Kidney tubule cell (primary cell): ENCODE measurements around the gene GDPD1.
"Not testable (repeated sequence)": the region's sequence is repeated elsewhere in the genome, so short reads cannot be mapped to it uniquely, and the experiment has no call there.

Experiments used
- DNase-seq: peaks from one replicate; pipeline ENCODE4 v3.0.0-alpha.2; 2018; ENCODE audit warnings: low spot score

GDPD1 gene

GRCh38 chr17:59220328-59221158, at the start of gene GDPD1:
Gene GDPD1 (plus strand): TSS chr17:59220511. CDS start chr17:59220610, 99 bp downstream.
- DNase-seq, result peak; percentile 96

- no peak for DNase-seq
These were observed 47.8 kb upstream of the GDPD1 start for GRCh38 chr17:59172436-59173004.

GRCh38 chr17:59174671-59175070, 45.6 kb upstream of the GDPD1 start:
- DNase-seq, result no peak

GRCh38 chr17:59175076-59175475, 45.2 kb upstream of the GDPD1 start:
- no peak for DNase-seq

- peak; percentile 25 for DNase-seq
These were observed 41.9 kb upstream of the GDPD1 start for GRCh38 chr17:59178266-59178985.

- not testable (repeated sequence) for DNase-seq
These were observed 40.7 kb upstream of the GDPD1 start for GRCh38 chr17:59179601-59180000.

- no peak for DNase-seq
These were observed 39.7 kb upstream of the GDPD1 start for GRCh38 chr17:59180626-59181025.

- DNase-seq, result no peak
These were observed 38.8 kb upstream of the GDPD1 start for GRCh38 chr17:59181481-59181880.

- DNase-seq, result no peak
These were observed 34.3 kb upstream of the GDPD1 start for GRCh38 chr17:59185997-59186396.

- no peak for DNase-seq
These were observed 33.5 kb upstream of the GDPD1 start for GRCh38 chr17:59186850-59187249.

- DNase-seq, result peak; percentile 32
These were observed 29.5 kb upstream of the GDPD1 start for GRCh38 chr17:59190806-59191205.

GRCh38 chr17:59193336-59193862, 26.9 kb upstream of the GDPD1 start:
- peak; percentile 57 for DNase-seq

GRCh38 chr17:59199398-59199797, 20.9 kb upstream of the GDPD1 start:
- no peak for DNase-seq

GRCh38 chr17:59202320-59202719, 18.0 kb upstream of the GDPD1 start:
- no peak for DNase-seq

- no peak for DNase-seq
These were observed 941 bp upstream of the GDPD1 start for GRCh38 chr17:59219370-59219769.

- no peak for DNase-seq
These were observed 351 bp upstream of the GDPD1 start for GRCh38 chr17:59219992-59220327.

GRCh38 chr17:59221159-59221847, 992 bp downstream of the GDPD1 start:
- DNase-seq, result peak; percentile 9

- DNase-seq, result no peak
These were observed 3.5 kb downstream of the GDPD1 start for GRCh38 chr17:59223813-59224212.

GRCh38 chr17:59228588-59228987, 8.3 kb downstream of the GDPD1 start:
- DNase-seq, result not testable (repeated sequence)

- no peak for DNase-seq
These were observed 10.5 kb downstream of the GDPD1 start for GRCh38 chr17:59230764-59231163.

- no peak for DNase-seq
These were observed 14.3 kb downstream of the GDPD1 start for GRCh38 chr17:59234631-59235030.

GRCh38 chr17:59238906-59239305, 18.6 kb downstream of the GDPD1 start:
- no peak for DNase-seq
